DND-41 (cell line): ENCODE measurements around the gene FLII.

Experiments used
- ATAC-seq: fragments of 200-7000 bp; cut with Tn5 transposase; 3 replicates; pipeline ENCODE4 v1.9.1; 2021; ENCODE audit warnings: low read depth; ENCODE audit not compliant: insufficient read depth
- DNase-seq: peaks from one replicate; pipeline ENCODE4 v3.0.0-alpha.2; 2020
- H2AFZ ChIP-seq: 2 replicates; pipeline ENCODE4 v1.6.0; 2012; ENCODE audit warnings: low read depth, low read length
- H3K27ac ChIP-seq: 2 replicates; pipeline ENCODE4 v1.5.1; 2012; ENCODE audit warnings: low read length, inconsistent platforms
- H3K27me3 ChIP-seq: fragments of 200-600 bp; sonication (generic); 2 replicates; pipeline ENCODE4 v1.6.0; 2012; ENCODE audit warnings: low read length, mild to moderate bottlenecking, inconsistent platforms; ENCODE audit not compliant: insufficient read depth, poor library complexity
- H3K36me3 ChIP-seq: 2 replicates; pipeline ENCODE4 v1.5.1; 2012; ENCODE audit warnings: low read length, inconsistent platforms; ENCODE audit not compliant: insufficient read depth
- H3K4me1 ChIP-seq: 2 replicates; pipeline ENCODE4 v1.5.1; 2012; ENCODE audit warnings: mild to moderate bottlenecking, low read length; ENCODE audit not compliant: insufficient read depth
- H3K4me2 ChIP-seq: 2 replicates; pipeline ENCODE4 v1.6.0; 2012; ENCODE audit warnings: mild to moderate bottlenecking, moderate library complexity, low read length, inconsistent platforms; ENCODE audit not compliant: insufficient read depth
- H3K4me3 ChIP-seq, 2 experiments: fragments of 200-600 bp in 1 of 2; shearing (Covaris generic) in 1 of 2; 2 replicates each; pipeline ENCODE4 v1.5.1; 2012 to 2016; ENCODE audit warnings: inconsistent platforms in 2 of 2, low read length in 2 of 2, mild to moderate bottlenecking in 2 of 2, low read depth in 1 of 2, moderate library complexity in 1 of 2
- H3K79me2 ChIP-seq: 2 replicates; pipeline ENCODE4 v1.6.0; 2012; ENCODE audit warnings: low read length, inconsistent platforms; ENCODE audit not compliant: insufficient read depth
- H3K9ac ChIP-seq: 2 replicates; pipeline ENCODE4 v1.6.0; 2012; ENCODE audit warnings: low read depth, mild to moderate bottlenecking, inconsistent platforms, low read length, moderate library complexity
- H3K9me3 ChIP-seq: 2 replicates; pipeline ENCODE4 v1.5.1; 2012; ENCODE audit warnings: low read length, moderate library complexity, mild to moderate bottlenecking, inconsistent platforms; ENCODE audit not compliant: insufficient read depth, severe bottlenecking
- H4K20me1 ChIP-seq: 2 replicates; pipeline ENCODE4 v1.6.0; 2012; ENCODE audit warnings: low read length; ENCODE audit not compliant: insufficient read depth
- CTCF ChIP-seq: IDR thresholded peaks from 2 replicates; pipeline ENCODE4 v1.5.1; 2012; ENCODE audit warnings: borderline replicate concordance, low read length, moderate library complexity, mild to moderate bottlenecking; ENCODE audit not compliant: poor library complexity, severe bottlenecking; ENCODE audit errors: extremely low read depth
- EZH2 ChIP-seq: IDR thresholded peaks from 3 replicates; pipeline ENCODE4 v1.6.1; 2012; ENCODE audit warnings: borderline replicate concordance, low read depth, mild to moderate bottlenecking, moderate library complexity, low read length, inconsistent platforms; ENCODE audit not compliant: severe bottlenecking

The FLII gene

GRCh38 chr17:18224387-18225120 is 34.0 kb downstream of the FLII start:
- Histone ChIP-seq H3K9me3 (no peaks in the 10 kb centered on the region), H3K4me1 (peaks cover 34% of the 10 kb centered on the region), H3K36me3 (no peaks in the 10 kb centered on the region), H3K27ac (peak overlapping the region; percentile 62), H3K4me3 (peak overlapping the region in 1 of 2 experiments; percentile 56; a peak in 2 of 4 replicates), H4K20me1 (peaks cover 28% of the 10 kb centered on the region), H3K9ac (peak overlapping the region; percentile 50), H3K79me2 (peaks cover 38% of the 10 kb centered on the region), H3K27me3 (no peaks in the 10 kb centered on the region), H3K4me2 (peak overlapping the region; percentile 76), H2AFZ (peak overlapping the region; percentile 76)
- ATAC-seq: no peak
- TF ChIP-seq EZH2 (no peak), CTCF (no peak)
- DNase-seq: no peak

GRCh38 chr17:18224053-18224386 is 34.5 kb downstream of the FLII start:
- H3K9ac ChIP-seq: no peak overlapping the region
- H3K4me2 ChIP-seq: no peak overlapping the region
- no peak overlapping the region for H3K27ac ChIP-seq
- TF ChIP-seq CTCF: no peak
- H3K36me3 ChIP-seq: no peaks in the 10 kb centered on the region
- peaks cover 23% of the 10 kb centered on the region for H4K20me1 ChIP-seq
- no peak for ATAC-seq
- no peak for DNase-seq
- peaks cover 33% of the 10 kb centered on the region for H3K79me2 ChIP-seq
- H3K27me3 ChIP-seq: no peaks in the 10 kb centered on the region
- no peak overlapping the region for H3K4me3 ChIP-seq
- H2AFZ ChIP-seq: peak overlapping the region; percentile 76
- peaks cover 34% of the 10 kb centered on the region for H3K4me1 ChIP-seq
- H3K9me3 ChIP-seq: no peaks in the 10 kb centered on the region

- H2AFZ ChIP-seq: no peak overlapping the region
- no peak overlapping the region for H3K27ac ChIP-seq
- H3K4me1 ChIP-seq: no peaks in the 10 kb centered on the region
- TF ChIP-seq EZH2 (no peak), CTCF (no peak)
- H3K9ac ChIP-seq: no peak overlapping the region
- no peaks in the 10 kb centered on the region for H3K36me3 ChIP-seq
- ATAC-seq (no peak), DNase-seq (no peak)
- H3K27me3 ChIP-seq: no peaks in the 10 kb centered on the region
- H4K20me1 ChIP-seq: no peaks in the 10 kb centered on the region
- H3K79me2 ChIP-seq: no peaks in the 10 kb centered on the region
- H3K4me2 ChIP-seq: no peak overlapping the region
- H3K4me3 ChIP-seq: no peak overlapping the region
- H3K9me3 ChIP-seq: no peaks in the 10 kb centered on the region
Observed at GRCh38 chr17:18218756-18219415, 39.7 kb downstream of the FLII start.
